GM12878 (cell line): ENCODE data around the gene FDPS. TPM values are rescaled to one million over a fixed set of nuclear protein-coding genes. Genes with fewer than 3 reads are reported as not detected.

Source experiments
- CTCF ChIP-seq, 3 experiments: IDR thresholded peaks in 2 of 3; conservative IDR thresholded peaks in 1 of 3; 2 replicates each; pipeline ENCODE4 v1.5.1; 2011; ENCODE audit warnings: low read depth in 3 of 3, low read length in 3 of 3, mild to moderate bottlenecking in 3 of 3, control low read depth in 2 of 3, moderate library complexity in 2 of 3, inconsistent platforms in 1 of 3, mixed read lengths in 1 of 3; ENCODE audit not compliant: control insufficient read depth in 2 of 3, insufficient read depth in 1 of 3; ENCODE audit errors: extremely low read depth in 1 of 3
- DPF2 ChIP-seq: fragments of 450-650 bp; IDR thresholded peaks from 2 replicates; pipeline ENCODE4 v1.6.1; 2017; ENCODE audit warnings: mild to moderate bottlenecking
- E2F4 ChIP-seq: IDR thresholded peaks from 2 replicates; pipeline ENCODE4 v1.6.1; 2012; ENCODE audit warnings: low read depth, low read length, improper control_type of control experiment
- LARP7 ChIP-seq: fragments of 450-650 bp; IDR thresholded peaks from 2 replicates; pipeline ENCODE4 v1.6.1; 2017; ENCODE audit warnings: mild to moderate bottlenecking
- polyA plus RNA-seq, 11 experiments: library from polyadenylated mRNA; depleted of rRNA in 4 of 11; unstranded in 6 of 11; stranded (reverse) in 5 of 11; fragments of >200 nt; fragmentation: Nextera tagmentation in 4 of 11; fragmentation: Illumina TruSeq in 1 of 11; extraction: Ambion mirVana in 4 of 11; extraction: Trizol in 1 of 11; gene quantifications; 1 replicate in 1 of 11; 2 replicates in 10 of 11; pipeline versions ENCODE4 v1.2.1 to v1.2.3, GENCODE V29; 2011 to 2016; ENCODE audit warnings: inconsistent platforms in 2 of 11, missing spikeins in 2 of 11, low read depth in 1 of 11
- total RNA-seq, 4 experiments: library from RNA; depleted of rRNA in 3 of 4; stranded (reverse); fragments of >200 nt in 3 of 4; fragmentation: Illumina TruSeq in 1 of 4; extraction: Trizol in 1 of 4; gene quantifications; 2 replicates each; pipeline versions ENCODE4 v1.2.1 to v1.2.3, GENCODE V29; 2013 to 2021
- TF ChIP-seq, protein P1 (sequence below): IDR thresholded peaks from 2 replicates; pipeline ENCODE4 v1.6.1; 2012; ENCODE audit warnings: low read depth, low read length, improper control_type of control experiment

The FDPS gene
- total and polyA plus RNA-seq, 10 of the 15 experiments (the other 5 are each of a cell fraction or from before 2014, with no cell fraction given), result 405 to 1,156 (median 487) TPM

DNA sequence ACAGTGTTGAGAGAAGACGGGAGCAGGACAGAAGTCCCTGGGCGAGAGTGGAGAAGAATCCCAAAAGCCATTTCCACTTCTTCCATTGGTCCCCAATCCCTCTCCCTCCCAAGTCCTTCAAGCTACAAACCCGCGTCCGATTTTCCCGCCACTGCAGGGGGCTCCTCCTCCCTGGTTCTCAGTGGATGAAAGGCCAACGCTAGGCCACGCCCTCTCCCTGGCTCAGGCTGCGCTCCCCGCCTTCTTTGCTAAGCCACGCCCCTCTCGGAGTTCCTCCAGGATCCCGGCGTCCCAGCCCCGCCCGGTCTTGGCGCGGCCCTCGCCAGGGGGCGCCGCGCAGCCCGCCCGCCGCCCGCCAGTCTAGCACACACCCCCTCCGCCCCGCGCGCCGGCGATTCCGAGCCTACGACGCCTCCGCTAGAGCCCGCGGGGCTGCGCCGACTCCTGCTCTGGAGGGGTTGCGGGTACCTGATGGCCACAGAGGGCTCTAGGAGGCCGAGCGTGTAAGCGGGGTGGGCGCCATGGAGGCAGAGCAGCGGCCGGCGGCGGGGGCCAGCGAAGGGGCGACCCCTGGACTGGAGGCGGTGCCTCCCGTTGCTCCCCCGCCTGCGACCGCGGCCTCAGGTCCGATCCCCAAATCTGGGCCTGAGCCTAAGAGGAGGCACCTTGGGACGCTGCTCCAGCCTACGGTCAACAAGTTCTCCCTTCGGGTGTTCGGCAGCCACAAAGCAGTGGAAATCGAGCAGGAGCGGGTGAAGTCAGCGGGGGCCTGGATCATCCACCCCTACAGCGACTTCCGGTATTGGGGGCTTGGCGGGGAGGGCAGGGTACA, 31.4 kb upstream of the FDPS start, which contains the start of gene HCN3 (continued):
- TF ChIP-seq CTCF (IDR thresholded peaks at IDR 0.05 in 2 of 3, conservative IDR thresholded peaks at IDR 0.05 in 1 of 3; ENCODE audit: control insufficient read depth in 2 of 3, extremely low read depth in 1 of 3, insufficient read depth in 1 of 3, low read depth in 3 of 3, low read length in 3 of 3), result peak; percentile 46 to 72 (median 54); a peak in 5 of 6 replicates
- peak; percentile 52; the same call in 1 of the 2 replicates for TF ChIP-seq DPF2
- peak; percentile 77 for TF ChIP-seq LARP7
- TF ChIP-seq E2F4, result peak; percentile 97
- TF ChIP-seq, protein P1, sequence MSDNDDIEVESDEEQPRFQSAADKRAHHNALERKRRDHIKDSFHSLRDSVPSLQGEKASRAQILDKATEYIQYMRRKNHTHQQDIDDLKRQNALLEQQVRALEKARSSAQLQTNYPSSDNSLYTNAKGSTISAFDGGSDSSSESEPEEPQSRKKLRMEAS, result no peak
